H1 (cell line): Measurements from ENCODE around the gene UBE2F. TPM values are rescaled to one million over a fixed set of nuclear protein-coding genes. Genes with fewer than 3 reads are reported as not detected.

Experiments used
- polyA plus RNA-seq, 7 experiments: library from polyadenylated mRNA; depleted of rRNA in 3 of 7; stranded (reverse) in 5 of 7; unstranded in 2 of 7; fragments of >200 nt in 5 of 7; fragments of 200-250 nt in 2 of 7; gene quantifications; 1 replicate in 5 of 7; 2 replicates in 1 of 7; 4 replicates in 1 of 7; pipeline versions ENCODE4 v1.2.1 to v1.2.3, GENCODE V29; 2011 to 2013; ENCODE audit warnings: missing spikeins in 2 of 7, mixed read lengths in 2 of 7
- total RNA-seq: library from RNA; stranded (reverse); fragmentation: NEBNext Ultra II Directional; extraction: Animal tissue kit (Norgen Biotek cat#: 25700); gene quantifications from 2 replicates; pipeline ENCODE4 v1.2.1, GENCODE V29; 2021
- TF ChIP-seq, protein P1 (sequence below): fragments of 300-600 bp; sonication (generic); IDR thresholded peaks from 2 replicates; pipeline ENCODE4 v1.7.1; 2012; ENCODE audit warnings: low read length, moderate library complexity, mild to moderate bottlenecking, inconsistent platforms; ENCODE audit not compliant: insufficient replicate concordance

UBE2F gene
- total and polyA plus RNA-seq, 2 of the 8 experiments (the other 6 are each of a cell fraction or from before 2014, with no cell fraction given), result 43.3 to 59.8 TPM

DNA sequence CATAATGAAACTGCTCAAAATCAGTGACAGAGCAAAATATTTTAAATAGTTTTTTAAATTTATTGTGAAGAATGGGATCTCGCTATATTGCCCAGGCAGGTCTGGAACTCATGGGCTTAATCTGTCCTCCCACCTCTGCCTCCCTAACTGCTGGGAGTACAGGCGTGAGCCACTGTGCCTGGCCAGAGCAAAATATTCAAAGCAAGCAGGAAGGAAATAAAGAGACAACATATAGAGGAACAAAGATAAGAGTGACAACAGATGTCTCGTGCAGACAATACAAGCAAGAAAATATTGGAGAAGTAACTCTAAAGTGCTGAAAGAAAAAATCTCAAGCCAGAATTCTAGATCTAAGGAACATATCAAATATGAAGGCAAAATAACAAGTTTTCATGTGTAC, 89.0 kb downstream of the UBE2F start (continued):
- TF ChIP-seq, protein P1, sequence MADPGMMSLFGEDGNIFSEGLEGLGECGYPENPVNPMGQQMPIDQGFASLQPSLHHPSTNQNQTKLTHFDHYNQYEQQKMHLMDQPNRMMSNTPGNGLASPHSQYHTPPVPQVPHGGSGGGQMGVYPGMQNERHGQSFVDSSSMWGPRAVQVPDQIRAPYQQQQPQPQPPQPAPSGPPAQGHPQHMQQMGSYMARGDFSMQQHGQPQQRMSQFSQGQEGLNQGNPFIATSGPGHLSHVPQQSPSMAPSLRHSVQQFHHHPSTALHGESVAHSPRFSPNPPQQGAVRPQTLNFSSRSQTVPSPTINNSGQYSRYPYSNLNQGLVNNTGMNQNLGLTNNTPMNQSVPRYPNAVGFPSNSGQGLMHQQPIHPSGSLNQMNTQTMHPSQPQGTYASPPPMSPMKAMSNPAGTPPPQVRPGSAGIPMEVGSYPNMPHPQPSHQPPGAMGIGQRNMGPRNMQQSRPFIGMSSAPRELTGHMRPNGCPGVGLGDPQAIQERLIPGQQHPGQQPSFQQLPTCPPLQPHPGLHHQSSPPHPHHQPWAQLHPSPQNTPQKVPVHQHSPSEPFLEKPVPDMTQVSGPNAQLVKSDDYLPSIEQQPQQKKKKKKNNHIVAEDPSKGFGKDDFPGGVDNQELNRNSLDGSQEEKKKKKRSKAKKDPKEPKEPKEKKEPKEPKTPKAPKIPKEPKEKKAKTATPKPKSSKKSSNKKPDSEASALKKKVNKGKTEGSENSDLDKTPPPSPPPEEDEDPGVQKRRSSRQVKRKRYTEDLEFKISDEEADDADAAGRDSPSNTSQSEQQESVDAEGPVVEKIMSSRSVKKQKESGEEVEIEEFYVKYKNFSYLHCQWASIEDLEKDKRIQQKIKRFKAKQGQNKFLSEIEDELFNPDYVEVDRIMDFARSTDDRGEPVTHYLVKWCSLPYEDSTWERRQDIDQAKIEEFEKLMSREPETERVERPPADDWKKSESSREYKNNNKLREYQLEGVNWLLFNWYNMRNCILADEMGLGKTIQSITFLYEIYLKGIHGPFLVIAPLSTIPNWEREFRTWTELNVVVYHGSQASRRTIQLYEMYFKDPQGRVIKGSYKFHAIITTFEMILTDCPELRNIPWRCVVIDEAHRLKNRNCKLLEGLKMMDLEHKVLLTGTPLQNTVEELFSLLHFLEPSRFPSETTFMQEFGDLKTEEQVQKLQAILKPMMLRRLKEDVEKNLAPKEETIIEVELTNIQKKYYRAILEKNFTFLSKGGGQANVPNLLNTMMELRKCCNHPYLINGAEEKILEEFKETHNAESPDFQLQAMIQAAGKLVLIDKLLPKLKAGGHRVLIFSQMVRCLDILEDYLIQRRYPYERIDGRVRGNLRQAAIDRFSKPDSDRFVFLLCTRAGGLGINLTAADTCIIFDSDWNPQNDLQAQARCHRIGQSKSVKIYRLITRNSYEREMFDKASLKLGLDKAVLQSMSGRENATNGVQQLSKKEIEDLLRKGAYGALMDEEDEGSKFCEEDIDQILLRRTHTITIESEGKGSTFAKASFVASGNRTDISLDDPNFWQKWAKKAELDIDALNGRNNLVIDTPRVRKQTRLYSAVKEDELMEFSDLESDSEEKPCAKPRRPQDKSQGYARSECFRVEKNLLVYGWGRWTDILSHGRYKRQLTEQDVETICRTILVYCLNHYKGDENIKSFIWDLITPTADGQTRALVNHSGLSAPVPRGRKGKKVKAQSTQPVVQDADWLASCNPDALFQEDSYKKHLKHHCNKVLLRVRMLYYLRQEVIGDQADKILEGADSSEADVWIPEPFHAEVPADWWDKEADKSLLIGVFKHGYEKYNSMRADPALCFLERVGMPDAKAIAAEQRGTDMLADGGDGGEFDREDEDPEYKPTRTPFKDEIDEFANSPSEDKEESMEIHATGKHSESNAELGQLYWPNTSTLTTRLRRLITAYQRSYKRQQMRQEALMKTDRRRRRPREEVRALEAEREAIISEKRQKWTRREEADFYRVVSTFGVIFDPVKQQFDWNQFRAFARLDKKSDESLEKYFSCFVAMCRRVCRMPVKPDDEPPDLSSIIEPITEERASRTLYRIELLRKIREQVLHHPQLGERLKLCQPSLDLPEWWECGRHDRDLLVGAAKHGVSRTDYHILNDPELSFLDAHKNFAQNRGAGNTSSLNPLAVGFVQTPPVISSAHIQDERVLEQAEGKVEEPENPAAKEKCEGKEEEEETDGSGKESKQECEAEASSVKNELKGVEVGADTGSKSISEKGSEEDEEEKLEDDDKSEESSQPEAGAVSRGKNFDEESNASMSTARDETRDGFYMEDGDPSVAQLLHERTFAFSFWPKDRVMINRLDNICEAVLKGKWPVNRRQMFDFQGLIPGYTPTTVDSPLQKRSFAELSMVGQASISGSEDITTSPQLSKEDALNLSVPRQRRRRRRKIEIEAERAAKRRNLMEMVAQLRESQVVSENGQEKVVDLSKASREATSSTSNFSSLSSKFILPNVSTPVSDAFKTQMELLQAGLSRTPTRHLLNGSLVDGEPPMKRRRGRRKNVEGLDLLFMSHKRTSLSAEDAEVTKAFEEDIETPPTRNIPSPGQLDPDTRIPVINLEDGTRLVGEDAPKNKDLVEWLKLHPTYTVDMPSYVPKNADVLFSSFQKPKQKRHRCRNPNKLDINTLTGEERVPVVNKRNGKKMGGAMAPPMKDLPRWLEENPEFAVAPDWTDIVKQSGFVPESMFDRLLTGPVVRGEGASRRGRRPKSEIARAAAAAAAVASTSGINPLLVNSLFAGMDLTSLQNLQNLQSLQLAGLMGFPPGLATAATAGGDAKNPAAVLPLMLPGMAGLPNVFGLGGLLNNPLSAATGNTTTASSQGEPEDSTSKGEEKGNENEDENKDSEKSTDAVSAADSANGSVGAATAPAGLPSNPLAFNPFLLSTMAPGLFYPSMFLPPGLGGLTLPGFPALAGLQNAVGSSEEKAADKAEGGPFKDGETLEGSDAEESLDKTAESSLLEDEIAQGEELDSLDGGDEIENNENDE, result no peak
